Mesendoderm (in vitro differentiated cells): ENCODE results near the gene HYOU1.
"Not testable (repeated sequence)": the region's sequence is repeated elsewhere in the genome, so short reads cannot be mapped to it uniquely, and the experiment has no call there.

Experiments used
- DNase-seq: peaks from one replicate; pipeline ENCODE4 v3.0.0; 2013
- H2AK5ac ChIP-seq: 2 replicates; pipeline ENCODE4 v1.6.1; 2013; ENCODE audit warnings: low read length, inconsistent platforms
- H2BK120ac ChIP-seq: 2 replicates; pipeline ENCODE4 v1.6.1; 2013; ENCODE audit warnings: low read depth, mild to moderate bottlenecking, low read length, moderate library complexity, mixed read lengths
- H2BK15ac ChIP-seq: replicated peaks from 2 replicates; pipeline ENCODE4 v1.6.1; 2013; ENCODE audit warnings: low read depth, mild to moderate bottlenecking, moderate library complexity
- H2BK5ac ChIP-seq: 2 replicates; pipeline ENCODE4 v1.6.1; 2013; ENCODE audit warnings: low read length, inconsistent platforms
- H3K18ac ChIP-seq: 2 replicates; pipeline ENCODE4 v1.6.1; 2013; ENCODE audit warnings: mild to moderate bottlenecking, low read length, mixed read lengths
- H3K23ac ChIP-seq: one replicate; pipeline ENCODE4 v1.6.1; 2013; ENCODE audit warnings: low read length
- H3K27ac ChIP-seq: 2 replicates; pipeline ENCODE4 v1.5.1; 2013; ENCODE audit warnings: low read depth, mild to moderate bottlenecking, inconsistent platforms, low read length, moderate library complexity
- H3K27me3 ChIP-seq: 2 replicates; pipeline ENCODE4 v1.6.1; 2013; ENCODE audit warnings: low read length, control low read depth, mild to moderate bottlenecking, inconsistent platforms; ENCODE audit not compliant: insufficient read depth, poor library complexity
- H3K36me3 ChIP-seq: 2 replicates; pipeline ENCODE4 v1.6.1; 2013; ENCODE audit warnings: low read length, inconsistent platforms; ENCODE audit not compliant: control insufficient read depth, insufficient read depth
- H3K4ac ChIP-seq: one replicate; pipeline ENCODE4 v1.6.1; 2013; ENCODE audit warnings: low read depth, mild to moderate bottlenecking, low read length, moderate library complexity
- H3K4me1 ChIP-seq: 2 replicates; pipeline ENCODE4 v1.6.1; 2013; ENCODE audit warnings: low read depth, low read length, inconsistent platforms; ENCODE audit not compliant: control insufficient read depth
- H3K4me2 ChIP-seq: 2 replicates; pipeline ENCODE4 v1.6.1; 2013; ENCODE audit warnings: low read length
- H3K4me3 ChIP-seq: 2 replicates; pipeline ENCODE4 v1.5.1; 2013; ENCODE audit warnings: mild to moderate bottlenecking, low read length
- H3K56ac ChIP-seq: one replicate; pipeline ENCODE4 v1.6.1; 2013; ENCODE audit warnings: low read length
- H3K79me1 ChIP-seq: 2 replicates; pipeline ENCODE4 v1.6.1; 2013; ENCODE audit warnings: low read length, inconsistent platforms
- H3K79me2 ChIP-seq: 2 replicates; pipeline ENCODE4 v1.6.1; 2013; ENCODE audit warnings: mild to moderate bottlenecking, low read length; ENCODE audit not compliant: control insufficient read depth, insufficient read depth
- H3K9ac ChIP-seq: 2 replicates; pipeline ENCODE4 v1.6.1; 2013; ENCODE audit warnings: low read length, inconsistent platforms
- H4K5ac ChIP-seq: one replicate; pipeline ENCODE4 v1.6.1; 2013; ENCODE audit warnings: low read length
- H4K8ac ChIP-seq: one replicate; pipeline ENCODE4 v1.6.1; 2013; ENCODE audit warnings: low read depth, mild to moderate bottlenecking, control low read depth, low read length, moderate library complexity
- WGBS: extraction: QIAGEN DNeasy Blood & Tissue Kit; methylation state at CpG from one replicate; pipeline ENCODE4 v1.1.7; 2013; ENCODE audit warnings: low lambda C conversion rate, missing lambda C conversion rate; ENCODE audit not compliant: insufficient coverage; ENCODE audit errors: extremely low coverage; 5-methylcytosine and 5-hydroxymethylcytosine counted together

HYOU1 gene

DNA sequence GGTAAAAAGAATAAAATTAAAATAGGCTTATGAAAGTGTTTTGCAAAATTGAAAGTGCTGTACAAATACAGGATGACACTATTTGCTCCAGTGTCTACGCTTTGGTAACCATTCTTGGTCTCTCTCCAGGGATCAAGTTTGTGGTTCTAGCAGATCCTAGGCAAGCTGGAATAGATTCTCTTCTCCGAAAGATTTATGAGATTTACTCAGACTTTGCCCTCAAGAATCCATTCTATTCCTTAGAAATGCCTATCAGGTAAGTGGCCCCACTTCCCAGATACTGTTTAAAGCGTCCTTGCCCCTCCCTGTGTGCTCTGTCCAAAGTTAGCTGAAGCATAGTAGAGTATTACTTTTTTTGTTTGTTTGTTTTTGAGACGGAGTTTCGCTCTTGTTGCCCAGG lies 35.4 kb downstream of the HYOU1 start:
- Histone ChIP-seq H3K27me3 (no peaks in the 10 kb centered on the region), H3K79me1 (peaks cover 7% of the 10 kb centered on the region), H4K5ac (no peak overlapping the region), H3K18ac (no peak overlapping the region), H3K4me1 (peaks cover 8% of the 10 kb centered on the region), H3K4me3 (no peak overlapping the region), H3K23ac (no peak overlapping the region), H3K9ac (no peak overlapping the region), H2BK5ac (no peak overlapping the region), H2BK15ac (no peak overlapping the region), H2AK5ac (no peak overlapping the region), H4K8ac (no peak overlapping the region), H2BK120ac (no peak overlapping the region), H3K4ac (no peak overlapping the region), H3K79me2 (peaks cover 34% of the 10 kb centered on the region), H3K4me2 (no peak overlapping the region), H3K56ac (no peak overlapping the region), H3K27ac (no peak overlapping the region), H3K36me3 (peaks cover 2% of the 10 kb centered on the region)
- DNase-seq = no peak
- no CpG with 5 or more reads among the region's 5 CpGs for WGBS

- Histone ChIP-seq H2BK120ac (no peak overlapping the region), H3K23ac (no peak overlapping the region), H3K4ac (no peak overlapping the region), H3K56ac (peak overlapping the region; percentile 8), H3K79me2 (peaks cover 42% of the 10 kb centered on the region), H3K4me1 (peaks cover 8% of the 10 kb centered on the region), H3K4me2 (peak overlapping the region; percentile 21), H3K79me1 (peaks cover 7% of the 10 kb centered on the region), H2BK15ac (no peak overlapping the region), H4K5ac (no peak overlapping the region), H3K27ac (no peak overlapping the region), H3K18ac (no peak overlapping the region), H3K27me3 (no peaks in the 10 kb centered on the region), H2BK5ac (no peak overlapping the region), H3K36me3 (peaks cover 10% of the 10 kb centered on the region), H2AK5ac (no peak overlapping the region), H3K9ac (peak overlapping the region; percentile 21), H4K8ac (no peak overlapping the region), H3K4me3 (no peak overlapping the region)
- no CpG with 5 or more reads among the region's 2 CpGs for WGBS
- DNase-seq = no peak
Measured at GRCh38 chr11:119019996-119020395, 37.0 kb downstream of the HYOU1 start.

DNA sequence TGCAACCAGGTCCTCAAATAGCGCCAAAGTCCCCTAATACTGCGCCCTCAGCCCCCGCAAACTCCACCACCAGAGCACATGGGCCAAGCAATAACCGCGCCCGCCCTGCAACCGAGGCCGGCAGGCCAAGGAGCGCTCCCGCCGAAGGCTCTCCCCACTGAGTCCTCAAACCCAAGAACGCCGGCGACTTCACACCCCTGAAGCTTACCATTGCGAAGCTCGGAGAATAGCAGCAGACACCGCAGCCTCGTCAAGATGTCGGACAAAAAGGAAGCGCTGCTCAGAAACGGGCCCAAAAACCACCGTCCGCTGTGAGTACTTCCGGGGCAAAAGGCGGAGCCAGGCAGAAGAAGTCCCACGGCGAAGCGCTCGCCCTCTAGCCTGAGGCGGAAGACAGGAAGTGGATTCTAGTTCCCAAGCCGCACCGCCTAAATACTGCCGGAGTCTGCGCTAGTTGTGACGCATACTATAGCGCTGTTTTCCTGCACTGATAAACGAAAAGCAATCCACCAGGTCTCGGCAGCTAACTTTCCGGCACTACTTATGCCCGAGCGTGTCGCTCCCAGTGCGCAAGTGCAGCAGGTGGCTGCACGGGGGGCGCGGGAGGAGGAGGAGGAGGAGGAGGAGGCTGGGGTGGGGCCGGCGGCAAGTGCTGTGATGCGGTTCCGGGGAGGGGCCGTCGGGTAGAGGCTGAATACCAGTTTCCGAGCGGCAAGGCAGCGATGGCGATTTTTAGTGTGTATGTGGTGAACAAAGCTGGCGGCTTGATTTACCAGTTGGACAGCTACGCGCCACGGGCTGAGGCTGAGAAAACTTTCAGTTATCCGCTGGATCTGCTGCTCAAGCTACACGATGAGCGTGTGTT lies 38.7 kb downstream of the HYOU1 start, which contains the start of the genes RPS25 and TRAPPC4:
Gene RPS25, minus strand, starts transcription at position 270 of the 865 bp plus-strand sequence. Its CDS starts 59 bp downstream, at position 211.
Gene TRAPPC4, plus strand, starts transcription at position 693 of the 865 bp plus-strand sequence. Its CDS starts 30 bp downstream, at position 723.
- peak within 1 kb of the TSS; percentile 99 for H4K8ac ChIP-seq
- peaks cover 7% of the 10 kb centered on the region for H3K79me1 ChIP-seq
- no peak within 1 kb of the TSS for H4K5ac ChIP-seq
- H3K27me3 ChIP-seq = no peaks in the 10 kb centered on the region
- H3K4me3 ChIP-seq = peak within 1 kb of the TSS; percentile 99
- H3K4ac ChIP-seq = peak within 1 kb of the TSS; percentile 88
- peak within 1 kb of the TSS; percentile 47 for H2BK120ac ChIP-seq
- H3K18ac ChIP-seq = peak within 1 kb of the TSS; percentile 86
- no peak within 1 kb of the TSS for H2BK15ac ChIP-seq
- peak within 1 kb of the TSS; percentile 98 for H3K9ac ChIP-seq
- H3K36me3 ChIP-seq = peaks cover 12% of the 10 kb centered on the region
- peak within 1 kb of the TSS; percentile 62 for H3K4me2 ChIP-seq
- H3K79me2 ChIP-seq = peaks cover 41% of the 10 kb centered on the region
- peak; percentile 99 for DNase-seq
- no peak within 1 kb of the TSS for H2AK5ac ChIP-seq
- peak within 1 kb of the TSS; percentile 91 for H3K27ac ChIP-seq
- no CpG with 5 or more reads among the region's 63 CpGs for WGBS
- peak within 1 kb of the TSS; percentile 99 for H3K56ac ChIP-seq
- peak within 1 kb of the TSS; percentile 49 for H2BK5ac ChIP-seq
- H3K4me1 ChIP-seq = peaks cover 4% of the 10 kb centered on the region
- H3K23ac ChIP-seq = peak within 1 kb of the TSS; percentile 97

- not testable (repeated sequence) for H2BK5ac ChIP-seq, H3K27me3 ChIP-seq, H4K8ac ChIP-seq, H2AK5ac ChIP-seq, H3K4ac ChIP-seq, H3K18ac ChIP-seq, H3K79me1 ChIP-seq, H2BK120ac ChIP-seq, DNase-seq, H4K5ac ChIP-seq, H2BK15ac ChIP-seq, H3K4me1 ChIP-seq, H3K27ac ChIP-seq, H3K23ac ChIP-seq
- Histone ChIP-seq H3K36me3 (peaks cover 16% of the 10 kb centered on the region), H3K4me3 (peak overlapping the region; percentile 86), H3K79me2 (peaks cover 40% of the 10 kb centered on the region), H3K4me2 (peak overlapping the region; percentile 62), H3K9ac (peak overlapping the region; percentile 92), H3K56ac (peak overlapping the region; percentile 94)
- no CpG with 5 or more reads among the region's 10 CpGs for WGBS
Measured at GRCh38 chr11:119017377-119017776, 39.6 kb downstream of the HYOU1 start.

DNA sequence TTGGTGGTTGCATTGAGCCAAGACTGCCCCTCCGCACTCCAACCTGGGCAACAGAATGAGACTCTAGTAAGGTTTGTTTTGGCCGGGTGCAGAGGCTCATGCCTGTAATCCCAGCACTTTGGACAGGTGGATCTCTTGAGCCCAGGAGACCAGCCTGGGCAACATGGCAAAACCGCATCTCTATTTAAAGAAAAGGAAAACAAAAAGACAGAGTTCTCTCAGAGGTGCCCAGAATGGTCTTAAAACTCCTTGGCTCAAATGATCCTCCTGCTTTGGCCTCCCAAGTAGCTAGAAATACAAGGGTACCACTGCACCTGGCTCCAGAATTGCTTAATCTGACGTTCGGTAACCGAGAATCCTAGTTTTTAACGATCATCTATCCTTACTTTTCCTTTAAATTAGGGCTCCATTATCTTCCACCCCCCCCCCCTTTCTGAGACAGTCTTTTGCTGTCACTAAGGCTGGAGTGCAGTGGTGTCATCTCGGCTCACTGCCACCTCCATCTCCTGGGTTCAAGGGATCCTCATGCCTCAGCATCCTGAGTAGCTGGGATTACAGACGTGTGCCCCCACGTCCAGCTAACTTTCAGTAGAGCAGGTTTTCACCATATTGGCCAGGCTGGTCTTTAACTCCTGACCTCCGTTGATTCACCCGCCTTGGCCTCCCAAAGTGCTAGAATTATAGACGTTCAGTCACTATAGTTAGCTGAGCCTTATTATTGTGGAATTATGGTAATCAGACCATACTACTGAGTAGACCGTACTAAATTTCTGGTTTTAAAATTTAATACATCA lies 40.6 kb downstream of the HYOU1 start:
- Histone ChIP-seq H3K36me3 (peaks cover 18% of the 10 kb centered on the region), H4K8ac (no peak overlapping the region), H2BK15ac (no peak overlapping the region), H3K79me2 (peaks cover 40% of the 10 kb centered on the region), H2AK5ac (no peak overlapping the region), H3K27me3 (no peaks in the 10 kb centered on the region), H3K4me1 (peaks cover 3% of the 10 kb centered on the region), H3K23ac (no peak overlapping the region), H2BK120ac (no peak overlapping the region), H3K4ac (no peak overlapping the region), H3K18ac (no peak overlapping the region), H3K4me3 (no peak overlapping the region), H3K56ac (peak overlapping the region; percentile 11), H3K4me2 (peak overlapping the region; percentile 10), H2BK5ac (no peak overlapping the region), H3K27ac (no peak overlapping the region), H3K79me1 (peaks cover 7% of the 10 kb centered on the region), H3K9ac (peak overlapping the region; percentile 29), H4K5ac (no peak overlapping the region)
- no CpG with 5 or more reads among the region's 14 CpGs for WGBS
- DNase-seq = no peak
